OCI-LY1 (cell line): ENCODE data around the gene PDCD5.
"Not testable (repeated sequence)": the region's sequence is repeated elsewhere in the genome, so short reads cannot be mapped to it uniquely, and the experiment has no call there.

Experiments
- EZH2 ChIP-seq: fragments of 200-600 bp; sonication (generic), shearing (Covaris generic); IDR thresholded peaks from 2 replicates; pipeline ENCODE4 v1.8.0; 2017; ENCODE audit warnings: borderline replicate concordance, mixed run types, mild to moderate bottlenecking, antibody characterized with exemption, low read length, moderate library complexity, mixed read lengths
- TF ChIP-seq, protein P1 (sequence below): fragments of 200-600 bp; sonication (generic), shearing (Covaris generic); IDR thresholded peaks from 2 replicates; pipeline ENCODE4 v1.5.1; 2017; ENCODE audit warnings: mild to moderate bottlenecking, antibody characterized with exemption, low read length, moderate library complexity, mixed read lengths

DNA sequence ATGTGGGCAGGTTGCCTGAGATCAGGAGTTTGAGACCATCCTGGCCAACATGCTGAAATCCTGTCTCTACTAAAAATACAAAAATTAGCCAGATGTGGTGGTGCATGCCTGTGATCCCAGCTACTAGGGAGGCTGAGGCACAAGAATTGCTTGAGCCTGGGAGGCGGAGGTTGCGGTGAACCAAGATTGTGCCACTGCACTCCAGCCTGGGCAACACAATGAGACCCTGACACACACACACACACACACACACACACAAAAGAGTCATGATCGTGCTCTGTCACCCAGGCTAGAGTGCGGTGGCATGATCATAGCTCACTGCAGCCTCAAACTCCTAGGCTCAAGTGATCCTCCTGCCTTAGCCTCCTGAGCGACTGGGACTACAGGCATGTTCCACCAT, 39.6 kb upstream of the PDCD5 start:
- TF ChIP-seq, protein P1, sequence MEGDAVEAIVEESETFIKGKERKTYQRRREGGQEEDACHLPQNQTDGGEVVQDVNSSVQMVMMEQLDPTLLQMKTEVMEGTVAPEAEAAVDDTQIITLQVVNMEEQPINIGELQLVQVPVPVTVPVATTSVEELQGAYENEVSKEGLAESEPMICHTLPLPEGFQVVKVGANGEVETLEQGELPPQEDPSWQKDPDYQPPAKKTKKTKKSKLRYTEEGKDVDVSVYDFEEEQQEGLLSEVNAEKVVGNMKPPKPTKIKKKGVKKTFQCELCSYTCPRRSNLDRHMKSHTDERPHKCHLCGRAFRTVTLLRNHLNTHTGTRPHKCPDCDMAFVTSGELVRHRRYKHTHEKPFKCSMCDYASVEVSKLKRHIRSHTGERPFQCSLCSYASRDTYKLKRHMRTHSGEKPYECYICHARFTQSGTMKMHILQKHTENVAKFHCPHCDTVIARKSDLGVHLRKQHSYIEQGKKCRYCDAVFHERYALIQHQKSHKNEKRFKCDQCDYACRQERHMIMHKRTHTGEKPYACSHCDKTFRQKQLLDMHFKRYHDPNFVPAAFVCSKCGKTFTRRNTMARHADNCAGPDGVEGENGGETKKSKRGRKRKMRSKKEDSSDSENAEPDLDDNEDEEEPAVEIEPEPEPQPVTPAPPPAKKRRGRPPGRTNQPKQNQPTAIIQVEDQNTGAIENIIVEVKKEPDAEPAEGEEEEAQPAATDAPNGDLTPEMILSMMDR = not testable (repeated sequence)
- not testable (repeated sequence) for TF ChIP-seq EZH2
